Osteocyte (in vitro differentiated cells): Measurements from ENCODE around the gene CFAP119. TPM values are rescaled to one million over a fixed set of nuclear protein-coding genes. Genes with fewer than 3 reads are reported as not detected.

Experiments used
- DNase-seq: peaks from one replicate; pipeline ENCODE4 v3.0.0; 2021; ENCODE audit warnings: mixed read lengths; ENCODE audit not compliant: unreplicated experiment; ENCODE audit errors: extremely low spot score
- H3K27ac Mint-ChIP-seq: one replicate; pipeline ENCODE4 v1.8.0; 2021; ENCODE audit warnings: mild to moderate bottlenecking, mixed read lengths; ENCODE audit not compliant: unreplicated experiment
- H3K27me3 Mint-ChIP-seq: one replicate; pipeline ENCODE4 v1.8.0; 2021; ENCODE audit warnings: mixed read lengths; ENCODE audit not compliant: unreplicated experiment
- H3K36me3 Mint-ChIP-seq: one replicate; pipeline ENCODE4 v1.8.0; 2021; ENCODE audit warnings: mixed read lengths; ENCODE audit not compliant: unreplicated experiment
- H3K4me1 Mint-ChIP-seq: one replicate; pipeline ENCODE4 v1.8.0; 2021; ENCODE audit warnings: mixed read lengths; ENCODE audit not compliant: unreplicated experiment
- H3K4me3 Mint-ChIP-seq: one replicate; pipeline ENCODE4 v1.8.0; 2021; ENCODE audit warnings: mild to moderate bottlenecking, moderate library complexity, mixed read lengths; ENCODE audit not compliant: unreplicated experiment
- H3K9me3 Mint-ChIP-seq: one replicate; pipeline ENCODE4 v1.8.0; 2021; ENCODE audit warnings: mixed read lengths; ENCODE audit not compliant: unreplicated experiment
- CTCF ChIP-seq: fragments of 200-600 bp; sonication (generic); IDR thresholded peaks from 2 replicates; pipeline ENCODE4 v1.5.0; 2021; ENCODE audit warnings: antibody characterized with exemption, mild to moderate bottlenecking, moderate library complexity
- total RNA-seq: library from RNA; stranded (reverse); gene quantifications from 2 replicates; pipeline ENCODE4 v1.2.1, GENCODE V29; 2021

CFAP119 gene
- total RNA-seq, 1 donor from 2014 or later, result 5.0 TPM

GRCh38 chr16:30750876-30751465 lies 10.9 kb downstream of the CFAP119 start:
- TF ChIP-seq CTCF, result no peak
- no peaks in the 10 kb centered on the region for H3K9me3 Mint-ChIP-seq
- DNase-seq, result no peak
- peaks cover 11% of the 10 kb centered on the region for H3K36me3 Mint-ChIP-seq
- peaks cover 17% of the 10 kb centered on the region for H3K4me1 Mint-ChIP-seq
- H3K27ac Mint-ChIP-seq, result no peak overlapping the region
- H3K4me3 Mint-ChIP-seq, result peak overlapping the region; percentile 72
- H3K27me3 Mint-ChIP-seq, result no peaks in the 10 kb centered on the region

DNA sequence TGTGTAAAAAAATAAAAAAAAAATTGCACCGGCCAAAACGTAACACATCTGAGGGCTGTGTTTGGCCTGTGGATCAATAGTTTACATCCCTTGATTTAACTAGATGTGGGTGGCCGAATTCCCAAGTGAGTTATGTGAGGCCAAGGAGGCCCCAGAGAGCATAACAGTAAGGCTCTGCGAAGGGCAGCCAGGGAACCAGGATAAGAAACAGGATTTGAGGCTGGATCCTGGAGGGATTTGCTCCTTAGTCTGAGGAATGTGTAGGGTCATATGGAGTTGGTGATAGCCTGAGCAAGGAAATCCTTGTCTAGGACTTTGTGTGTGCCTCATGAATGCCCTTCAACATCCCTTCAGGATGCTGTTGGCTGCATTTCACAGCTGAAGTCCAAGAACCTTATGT lies 11.7 kb downstream of the CFAP119 start:
- no peak overlapping the region for H3K27ac Mint-ChIP-seq

DNA sequence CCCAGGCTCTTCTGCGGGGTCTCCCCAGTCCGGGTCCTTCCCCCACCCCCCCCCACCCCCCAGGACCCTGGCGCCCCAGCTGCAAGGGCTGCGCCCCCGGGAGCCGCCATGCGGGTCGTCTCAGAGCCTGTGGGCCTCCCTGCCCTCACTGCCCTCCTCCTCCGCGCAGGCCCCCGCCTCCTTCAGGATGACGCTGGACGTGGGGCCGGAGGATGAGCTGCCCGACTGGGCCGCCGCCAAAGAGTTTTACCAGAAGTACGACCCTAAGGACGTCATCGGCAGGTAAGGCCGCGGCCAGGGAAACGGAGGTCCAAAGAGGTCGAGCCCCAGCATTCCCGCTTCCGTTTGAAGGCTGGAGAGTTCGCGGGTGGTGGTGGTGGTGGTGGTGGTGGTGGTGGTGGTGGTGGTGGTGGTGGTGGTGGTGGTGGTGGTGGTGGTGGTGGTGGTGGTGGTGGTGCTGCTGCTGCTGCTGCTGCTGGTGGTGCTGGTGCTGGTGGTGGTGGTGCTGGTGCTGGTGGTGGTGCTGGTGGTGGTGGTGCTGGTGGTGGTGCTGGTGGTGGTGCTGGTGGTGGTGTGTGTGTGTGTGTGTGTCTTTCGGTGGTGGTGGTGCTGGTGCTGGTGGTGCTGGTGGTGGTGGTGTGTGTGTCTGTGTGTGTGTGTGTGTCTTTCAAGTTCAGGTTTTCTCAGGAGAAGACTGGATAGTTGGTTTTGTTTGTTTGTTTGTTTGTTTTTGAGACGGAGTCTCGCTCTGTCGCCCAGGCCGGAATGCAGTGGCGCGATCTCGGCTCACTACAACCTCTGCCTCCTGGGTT lies 13.0 kb downstream of the CFAP119 start:
- Mint-ChIP-seq H3K4me1 (peaks cover 17% of the 10 kb centered on the region), H3K4me3 (peak overlapping the region; percentile 90), H3K36me3 (peaks cover 3% of the 10 kb centered on the region), H3K27me3 (no peaks in the 10 kb centered on the region), H3K27ac (peak overlapping the region; percentile 80), H3K9me3 (no peaks in the 10 kb centered on the region)
- no peak for DNase-seq
- TF ChIP-seq CTCF, result no peak

More for the DNA sequence above, 11.7 kb downstream of the CFAP119 start:
- TF ChIP-seq CTCF, result no peak
- Mint-ChIP-seq H3K27me3 (no peaks in the 10 kb centered on the region), H3K4me3 (peak overlapping the region; percentile 72), H3K36me3 (peaks cover 10% of the 10 kb centered on the region), H3K4me1 (peaks cover 17% of the 10 kb centered on the region), H3K9me3 (no peaks in the 10 kb centered on the region)
- no peak for DNase-seq

DNA sequence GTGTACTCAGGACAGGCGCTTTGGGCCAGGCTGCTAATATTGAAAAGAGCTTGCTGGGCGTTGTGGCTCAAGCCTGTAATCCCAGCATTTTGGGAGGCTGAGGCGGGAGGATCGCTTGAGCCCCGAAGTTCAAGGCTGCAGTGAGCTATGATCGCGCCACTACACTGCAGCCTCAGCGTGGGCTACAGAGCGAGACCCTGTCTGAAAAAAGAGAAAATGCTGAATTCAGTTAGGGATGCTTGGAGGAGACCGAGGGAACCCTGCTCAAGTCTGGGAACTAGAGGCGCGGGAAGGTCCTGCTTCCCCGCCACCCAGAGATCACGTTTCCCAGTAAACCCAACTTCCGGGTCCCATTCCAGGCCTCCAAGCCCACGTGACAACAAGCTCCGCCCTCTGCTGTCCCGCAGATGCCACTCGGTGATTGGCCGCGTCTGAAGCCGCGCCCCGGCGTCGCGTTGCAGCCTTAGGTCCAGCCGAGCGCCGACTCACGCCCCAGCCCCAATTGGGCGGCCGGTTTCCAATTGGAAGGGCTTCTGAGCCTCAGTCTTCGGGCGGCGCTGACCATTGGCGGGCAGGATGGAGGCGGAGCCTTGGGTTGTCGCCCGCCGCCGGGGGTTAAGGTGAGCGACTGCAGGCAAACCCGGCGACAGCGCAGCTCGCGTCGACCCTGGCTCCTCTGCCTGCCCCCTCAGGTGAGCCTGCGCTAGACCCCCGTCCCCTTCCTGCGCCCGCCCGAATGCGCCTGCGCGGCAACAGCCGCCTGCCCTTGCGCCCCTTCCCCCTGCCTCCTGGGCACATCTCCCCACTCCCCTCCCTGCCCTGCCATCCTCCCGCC lies 13.8 kb downstream of the CFAP119 start, which contains the start of gene PHKG2:
Gene PHKG2 (plus strand): TSS at position 627 of the 835 bp plus-strand sequence. CDS start 396 bp downstream, outside the sequence.
- no peaks in the 10 kb centered on the region for H3K27me3 Mint-ChIP-seq

More for the DNA sequence above, 13.8 kb downstream of the CFAP119 start, which contains the start of gene PHKG2:
- Mint-ChIP-seq H3K9me3 (no peaks in the 10 kb centered on the region), H3K36me3 (peaks cover 7% of the 10 kb centered on the region), H3K27ac (peak within 1 kb of the TSS; percentile 90), H3K4me1 (peaks cover 17% of the 10 kb centered on the region), H3K4me3 (peak within 1 kb of the TSS; percentile 90)
- peak; percentile 99 for DNase-seq
- no peak for TF ChIP-seq CTCF
